Panc1 (cell line): ENCODE measurements around the gene SERPINA12. TPM values are rescaled to one million over a fixed set of nuclear protein-coding genes. Genes with fewer than 3 reads are reported as not detected.

Source experiments
- ATAC-seq: fragments of 200-7000 bp; cut with Tn5 transposase; 2 replicates; pipeline ENCODE4 v1.9.1; 2020; ENCODE audit warnings: mild to moderate bottlenecking, moderate library complexity
- BruUV-seq: library from RNA; stranded (reverse); fragments of 400-500 nt; replicated peaks from 2 replicates; lab custom pipeline; 2021; lab: Mats Ljungman, UMichigan
- CTCF ChIA-PET: fragments of 300-600 bp; sonication (Branson Sonifier 250); formaldehyde crosslinking; loops from one replicate; lab custom pipeline; 2022; ENCODE audit warnings: antibody characterized with exemption; lab: Charles Lee
- POLR2A ChIA-PET: fragments of 300-600 bp; sonication (Branson Sonifier 250); formaldehyde crosslinking; loops from one replicate; lab custom pipeline; 2022; ENCODE audit warnings: antibody characterized with exemption; lab: Charles Lee
- DNase-seq: peaks from one replicate; pipeline ENCODE4 v3.0.0-alpha.2; 2010; ENCODE audit warnings: low read depth, low spot score
- H3K27ac ChIP-seq: 2 replicates; pipeline ENCODE4 v1.5.1; 2011; ENCODE audit warnings: mild to moderate bottlenecking, low read length, inconsistent platforms
- H3K27me3 ChIP-seq: fragments of 200-500 bp; sonication (Bioruptor generic); 2 replicates; pipeline ENCODE4 v1.6.0; 2014; ENCODE audit warnings: low read length, inconsistent platforms; ENCODE audit not compliant: control insufficient read depth, insufficient read depth
- H3K36me3 ChIP-seq: fragments of 200-500 bp; sonication (Bioruptor generic); 2 replicates; pipeline ENCODE4 v1.5.1; 2014; ENCODE audit warnings: inconsistent platforms, mild to moderate bottlenecking, low read length, moderate library complexity; ENCODE audit not compliant: control insufficient read depth, insufficient read depth
- H3K4me1 ChIP-seq: 2 replicates; pipeline ENCODE4 v1.5.1; 2011; ENCODE audit warnings: inconsistent platforms, mild to moderate bottlenecking, low read length, moderate library complexity; ENCODE audit not compliant: control insufficient read depth, insufficient read depth
- H3K4me3 ChIP-seq, 2 experiments: 2 replicates each; pipeline ENCODE4 v1.5.1; 2011 to 2012; ENCODE audit warnings: low read depth in 2 of 2, low read length in 2 of 2, mild to moderate bottlenecking in 2 of 2, inconsistent platforms in 1 of 2, moderate library complexity in 1 of 2
- H3K9me3 ChIP-seq: fragments of 200-500 bp; sonication (Bioruptor generic); 2 replicates; pipeline ENCODE4 v1.5.1; 2014; ENCODE audit warnings: low read depth, mild to moderate bottlenecking, inconsistent platforms, low read length, moderate library complexity; ENCODE audit not compliant: control insufficient read depth, insufficient read depth
- CTCF ChIP-seq: fragments of 450-650 bp; IDR thresholded peaks from 2 replicates; pipeline ENCODE4 v1.5.1; 2017; ENCODE audit warnings: mild to moderate bottlenecking
- POLR2AphosphoS5 ChIP-seq: IDR thresholded peaks from 2 replicates; pipeline ENCODE4 v1.6.1; 2012; ENCODE audit warnings: mild to moderate bottlenecking, low read depth, low read length, moderate library complexity
- REST ChIP-seq, 2 experiments: IDR thresholded peaks; 2 replicates each; pipeline ENCODE4 v1.6.1; 2011 to 2012; ENCODE audit warnings: low read depth in 2 of 2, control low read depth in 1 of 2, low read length in 1 of 2, mild to moderate bottlenecking in 1 of 2, moderate library complexity in 1 of 2; ENCODE audit not compliant: insufficient read depth in 1 of 2
- SIN3A ChIP-seq: IDR thresholded peaks from 2 replicates; pipeline ENCODE4 v1.6.1; 2012; ENCODE audit warnings: low read depth, mild to moderate bottlenecking, low read length, moderate library complexity, borderline replicate concordance; ENCODE audit not compliant: insufficient read depth
- TCF7L2 ChIP-seq: IDR thresholded peaks from 2 replicates; pipeline ENCODE4 v1.6.1; 2011; ENCODE audit warnings: mild to moderate bottlenecking, low read depth, low read length, inconsistent platforms
- in situ Hi-C: cut with HindIII; loops from 2 replicates; pipeline ENCODE4 v1.10.0; 2016; ENCODE audit warnings: low sequenced_read_pairs, low pct_unique_long_range_greater_than_20kb
- intact Hi-C: fragments of 100-400 bp; cut with micrococcal nuclease; formaldehyde crosslinking; loops from one replicate; pipeline ENCODE4 v1.10.0; 2022; ENCODE audit not compliant: unreplicated experiment
- total RNA-seq: library from RNA; stranded (reverse); gene quantifications from one replicate; pipeline ENCODE4 v1.2.1, GENCODE V29; 2021; ENCODE audit not compliant: unreplicated experiment

The SERPINA12 gene
- total RNA-seq, 1 experiment from 2014 or later, result not detected

GRCh38 chr14:94458558-94459205, 50.6 kb downstream of the SERPINA12 start:
- no peaks in the 10 kb centered on the region for H3K36me3 ChIP-seq
- no peak overlapping the region for H3K4me3 ChIP-seq
- ChIA-PET CTCF (no interaction called here), POLR2A (no interaction called here)
- ATAC-seq, result no peak
- DNase-seq, result no peak
- no peaks in the 10 kb centered on the region for H3K4me1 ChIP-seq
- no peaks in the 10 kb centered on the region for H3K27me3 ChIP-seq
- H3K27ac ChIP-seq, result no peak overlapping the region
- intact Hi-C loops (no loop called here), in situ Hi-C loops (no loop called here)
- BruUV-seq, result no TSS peak
- no peak for TF ChIP-seq TCF7L2
- no peaks in the 10 kb centered on the region for H3K9me3 ChIP-seq

DNA sequence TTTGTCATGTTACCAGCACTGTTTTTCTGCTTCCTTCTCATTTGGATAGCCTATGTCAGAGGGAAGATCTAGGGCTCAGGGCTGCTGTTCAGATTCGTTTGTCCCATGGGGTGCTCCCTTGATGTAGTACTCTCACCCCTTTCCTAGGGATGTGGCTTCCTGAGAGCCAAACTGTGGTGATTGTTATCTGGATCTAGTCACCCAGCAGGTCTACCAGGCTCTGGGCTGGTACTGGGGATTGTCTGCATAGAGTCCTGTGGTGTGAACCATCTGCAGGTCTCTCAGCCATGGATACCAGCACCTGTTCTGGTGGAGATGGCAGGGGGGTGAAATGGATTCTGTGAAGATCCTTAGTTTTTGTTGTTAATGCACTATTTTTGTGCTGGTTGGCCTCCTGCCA, 51.2 kb downstream of the SERPINA12 start:
- H3K27ac ChIP-seq, result no peak overlapping the region
- H3K4me3 ChIP-seq, result no peak overlapping the region
- in situ Hi-C loops, result no loop called here
- intact Hi-C loops, result no loop called here
- no peaks in the 10 kb centered on the region for H3K36me3 ChIP-seq
- ATAC-seq (no peak), DNase-seq (no peak)
- TF ChIP-seq TCF7L2, result no peak
- TF ChIP-seq CTCF, result no peak
- no peak for TF ChIP-seq SIN3A
- TF ChIP-seq REST (IDR thresholded peaks at IDR 0.05; ENCODE audit: insufficient read depth in 1 of 2, low read depth in 2 of 2, low read length in 1 of 2), result no peak
- no peak for TF ChIP-seq POLR2AphosphoS5
- ChIA-PET POLR2A (no interaction called here), CTCF (no interaction called here)
- H3K4me1 ChIP-seq, result no peaks in the 10 kb centered on the region
- no peaks in the 10 kb centered on the region for H3K9me3 ChIP-seq
- H3K27me3 ChIP-seq, result no peaks in the 10 kb centered on the region
- BruUV-seq, result no TSS peak

DNA sequence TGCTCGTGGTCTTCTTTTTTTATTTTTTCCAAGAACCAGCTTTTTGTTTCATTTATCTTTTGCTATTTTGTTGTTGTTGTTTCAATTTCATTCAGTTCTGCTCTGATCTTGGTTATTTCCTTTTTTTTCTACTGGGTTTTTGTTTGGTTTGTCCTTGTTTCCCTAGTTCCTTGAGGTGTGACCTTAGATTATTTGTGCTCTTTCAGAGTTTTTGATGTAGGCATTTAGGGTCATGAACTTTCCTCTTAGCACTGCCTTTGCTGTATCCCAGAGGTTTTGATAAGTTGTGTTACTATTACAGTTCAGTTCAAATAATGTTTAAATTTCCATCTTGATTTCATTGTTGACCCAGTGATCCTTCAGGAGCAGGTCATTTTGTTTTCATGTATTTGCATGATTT, 53.3 kb downstream of the SERPINA12 start:
- DNase-seq (no peak), ATAC-seq (no peak)
- H3K4me3 ChIP-seq, result no peak overlapping the region
- no peak for TF ChIP-seq REST (IDR thresholded peaks at IDR 0.05; ENCODE audit: insufficient read depth in 1 of 2, low read depth in 2 of 2, low read length in 1 of 2)
- no peak for TF ChIP-seq SIN3A
- no peak for TF ChIP-seq TCF7L2
- TF ChIP-seq POLR2AphosphoS5, result no peak
- no peak for TF ChIP-seq CTCF
- no peaks in the 10 kb centered on the region for H3K9me3 ChIP-seq
- CTCF ChIA-PET, result no interaction called here
- H3K27me3 ChIP-seq, result no peaks in the 10 kb centered on the region
- no TSS peak for BruUV-seq
- POLR2A ChIA-PET, result no interaction called here
- H3K36me3 ChIP-seq, result no peaks in the 10 kb centered on the region
- H3K27ac ChIP-seq, result no peak overlapping the region
- in situ Hi-C loops (no loop called here), intact Hi-C loops (no loop called here)
- no peaks in the 10 kb centered on the region for H3K4me1 ChIP-seq
